HepG2 (cell line): ENCODE measurements around the gene ASAP2. TPM values are rescaled to one million over a fixed set of nuclear protein-coding genes. Genes with fewer than 3 reads are reported as not detected.

Source experiments
- ATAC-seq: fragments of 200-7000 bp; cut with Tn5 transposase; 3 replicates; pipeline ENCODE4 v1.9.1; 2020; ENCODE audit warnings: mild to moderate bottlenecking, moderate library complexity
- BruUV-seq: library from RNA; stranded (reverse); fragments of 400-500 nt; replicated peaks from 2 replicates; lab custom pipeline; 2021; lab: Mats Ljungman, UMichigan
- CTCF ChIA-PET: fragments of 300-600 bp; formaldehyde crosslinking; extraction: SDS; loops from one replicate; lab custom pipeline; 2021; ENCODE audit warnings: low total read pairs, inconsistent platforms, low intra/inter-chr PET ratio; lab: Yijun Ruan, JAX
- POLR2A ChIA-PET: fragments of 350-600 bp; sonication (Branson Sonifier 250); formaldehyde crosslinking; loops from one replicate; lab custom pipeline; 2020; ENCODE audit warnings: antibody characterized with exemption, inconsistent platforms; lab: Yijun Ruan, JAX
- DNase-seq: peaks from one replicate; pipeline ENCODE4 v3.0.0-alpha.2; 2015; ENCODE audit warnings: low spot score
- FAIRE-seq: peaks from 3 replicates; lab custom pipeline; 2011; peaks lifted over from hg19 to GRCh38; lab: Jason Lieb, UNC
- H2AFZ ChIP-seq: one replicate; pipeline ENCODE4 v1.6.1; 2011; ENCODE audit warnings: low read length, inconsistent platforms
- H3K27ac ChIP-seq: fragments of 300-600 bp; 3 replicates; pipeline ENCODE4 v1.8.0; 2011; ENCODE audit warnings: mixed run types, mild to moderate bottlenecking, mixed read lengths, low read length, inconsistent platforms; ENCODE audit not compliant: insufficient read depth; ENCODE audit errors: extremely low read length
- H3K27me3 ChIP-seq, 2 experiments: fragments of 200-600 bp in 1 of 2; 2 replicates in 1 of 2; 3 replicates in 1 of 2; pipeline versions ENCODE4 v1.6.0 to v1.8.0; 2011; ENCODE audit warnings: low read length in 2 of 2, mild to moderate bottlenecking in 2 of 2, moderate library complexity in 2 of 2, inconsistent platforms in 1 of 2; ENCODE audit not compliant: insufficient read depth in 2 of 2, control insufficient read depth in 1 of 2
- H3K36me3 ChIP-seq, 2 experiments: fragments of 200-600 bp in 1 of 2; replicated peaks in 1 of 2; 2 replicates in 1 of 2; 3 replicates in 1 of 2; pipeline versions ENCODE4 v1.5.1 to v1.8.0; 2011; ENCODE audit warnings: low read length in 2 of 2, inconsistent platforms in 1 of 2; ENCODE audit not compliant: insufficient read depth in 2 of 2, control insufficient read depth in 1 of 2
- H3K4me1 ChIP-seq: 2 replicates; pipeline ENCODE4 v1.5.1; 2012; ENCODE audit warnings: low read length, inconsistent platforms; ENCODE audit not compliant: insufficient read depth
- H3K4me2 ChIP-seq: 2 replicates; pipeline ENCODE4 v1.6.0; 2011; ENCODE audit warnings: low read depth, low read length, inconsistent platforms
- H3K4me3 ChIP-seq, 3 experiments: fragments of 200-600 bp in 1 of 3; sonication (generic), shearing (Covaris generic) in 1 of 3; replicated peaks in 1 of 3; 2 replicates each; pipeline ENCODE4 v1.5.1; 2011 to 2016; ENCODE audit warnings: low read length in 3 of 3, inconsistent platforms in 2 of 3, low read depth in 2 of 3, mild to moderate bottlenecking in 2 of 3, control low read depth in 1 of 3, mixed read lengths in 1 of 3; ENCODE audit not compliant: insufficient read depth in 1 of 3
- H3K79me2 ChIP-seq: one replicate; pipeline ENCODE4 v1.6.1; 2011; ENCODE audit warnings: low read length, inconsistent platforms; ENCODE audit not compliant: insufficient read depth
- H3K9ac ChIP-seq: 2 replicates; pipeline ENCODE4 v1.6.0; 2011; ENCODE audit warnings: mild to moderate bottlenecking, low read depth, low read length, inconsistent platforms; ENCODE audit not compliant: insufficient read depth
- H3K9me3 ChIP-seq: 2 replicates; pipeline ENCODE4 v1.5.1; 2012; ENCODE audit warnings: mild to moderate bottlenecking, low read length
- H4K20me1 ChIP-seq: 2 replicates; pipeline ENCODE4 v1.6.0; 2011; ENCODE audit warnings: inconsistent platforms, mild to moderate bottlenecking, low read length, moderate library complexity; ENCODE audit not compliant: insufficient read depth
- AGO1 ChIP-seq: fragments of 200-400 bp; formaldehyde crosslinking; IDR thresholded peaks from 2 replicates; pipeline ENCODE4 v1.6.1; 2017; ENCODE audit warnings: mild to moderate bottlenecking, low read depth, low read length, moderate library complexity; ENCODE audit not compliant: poor library complexity, severe bottlenecking
- CHCHD3 ChIP-seq: sonication (generic); formaldehyde crosslinking; IDR thresholded peaks from 2 replicates; pipeline ENCODE4 v1.8.0; 2022; ENCODE audit warnings: mild to moderate bottlenecking, missing genetic modification reagents, moderate library complexity
- KAT7 ChIP-seq: IDR thresholded peaks from 2 replicates; pipeline ENCODE4 v1.6.1; 2018; ENCODE audit warnings: borderline replicate concordance, missing compliant biosample characterization
- PAX8 ChIP-seq: sonication (generic); formaldehyde crosslinking; IDR thresholded peaks from 2 replicates; pipeline ENCODE4 v1.8.0; 2022; ENCODE audit warnings: mild to moderate bottlenecking, missing genetic modification reagents, borderline replicate concordance
- POLR2AphosphoS5 ChIP-seq: IDR thresholded peaks from 2 replicates; pipeline ENCODE4 v1.6.1; 2012; ENCODE audit warnings: low read depth, low read length
- RFXAP ChIP-seq: sonication (generic); formaldehyde crosslinking; IDR thresholded peaks from 2 replicates; pipeline ENCODE4 v1.4.0; 2020; ENCODE audit warnings: missing genetic modification reagents, borderline replicate concordance
- RNF2 ChIP-seq: fragments of 450-650 bp; conservative IDR thresholded peaks from 2 replicates; pipeline ENCODE4 v1.6.1; 2016; ENCODE audit warnings: low read depth
- SMAD9 ChIP-seq: sonication (generic); formaldehyde crosslinking; IDR thresholded peaks from 2 replicates; pipeline ENCODE4 v1.5.1; 2020; ENCODE audit warnings: mild to moderate bottlenecking, missing genetic modification reagents
- XBP1 ChIP-seq: sonication (generic); formaldehyde crosslinking; IDR thresholded peaks from 2 replicates; pipeline ENCODE4 v1.5.0; 2020; ENCODE audit warnings: missing genetic modification reagents
- ZNF619 ChIP-seq: sonication (generic); formaldehyde crosslinking; IDR thresholded peaks from 2 replicates; pipeline ENCODE4 v1.4.0; 2020; ENCODE audit warnings: mild to moderate bottlenecking, missing genetic modification reagents
- ZNF839 ChIP-seq: sonication (generic); formaldehyde crosslinking; IDR thresholded peaks from 2 replicates; pipeline ENCODE4 v1.4.0; 2020; ENCODE audit warnings: missing genetic modification reagents, mild to moderate bottlenecking, borderline replicate concordance
- WGBS: methylation state at CpG from one replicate; pipeline ENCODE4 v1.1.6; 2017; ENCODE audit warnings: low lambda C conversion rate; 5-methylcytosine and 5-hydroxymethylcytosine counted together
- in situ Hi-C: cut with HindIII; loops from 2 replicates; pipeline ENCODE4 v1.10.0; 2017; ENCODE audit warnings: low pct_unique_long_range_greater_than_20kb; ENCODE audit not compliant: extremely low pct_ligation_motif_present
- intact Hi-C: fragments of 100-400 bp; cut with micrococcal nuclease; formaldehyde crosslinking; loops from one replicate; pipeline ENCODE4 v1.10.0; 2022; ENCODE audit not compliant: unreplicated experiment
- polyA plus RNA-seq, 8 experiments: library from polyadenylated mRNA; depleted of rRNA in 3 of 8; stranded (reverse) in 7 of 8; unstranded in 1 of 8; fragments of >200 nt; fragmentation: Illumina TruSeq in 4 of 8; extraction: Trizol in 4 of 8; gene quantifications; 2 replicates each; pipeline versions ENCODE4 v1.2.1 to v1.2.3, GENCODE V29; 2011 to 2016; ENCODE audit warnings: low read depth in 4 of 8, missing spikeins in 1 of 8, mixed read lengths in 1 of 8; ENCODE audit not compliant: insufficient read depth in 1 of 8
- total RNA-seq, 5 experiments: library from RNA; depleted of rRNA; stranded (reverse); fragments of >200 nt; fragmentation: Illumina TruSeq; extraction: Trizol; gene quantifications; 2 replicates each; pipeline ENCODE4 v1.2.3, GENCODE V29; 2016; ENCODE audit warnings: low read depth in 1 of 5
- TF ChIP-seq, protein P1 (sequence below): sonication (generic); formaldehyde crosslinking; IDR thresholded peaks from 2 replicates; pipeline ENCODE4 v1.4.0; 2020; ENCODE audit warnings: missing genetic modification reagents, borderline replicate concordance

ASAP2 gene
- total and polyA plus RNA-seq, 2 of the 13 experiments (the other 11 are each of a cell fraction or from before 2014, with no cell fraction given): 7.3 to 22.3 TPM

DNA sequence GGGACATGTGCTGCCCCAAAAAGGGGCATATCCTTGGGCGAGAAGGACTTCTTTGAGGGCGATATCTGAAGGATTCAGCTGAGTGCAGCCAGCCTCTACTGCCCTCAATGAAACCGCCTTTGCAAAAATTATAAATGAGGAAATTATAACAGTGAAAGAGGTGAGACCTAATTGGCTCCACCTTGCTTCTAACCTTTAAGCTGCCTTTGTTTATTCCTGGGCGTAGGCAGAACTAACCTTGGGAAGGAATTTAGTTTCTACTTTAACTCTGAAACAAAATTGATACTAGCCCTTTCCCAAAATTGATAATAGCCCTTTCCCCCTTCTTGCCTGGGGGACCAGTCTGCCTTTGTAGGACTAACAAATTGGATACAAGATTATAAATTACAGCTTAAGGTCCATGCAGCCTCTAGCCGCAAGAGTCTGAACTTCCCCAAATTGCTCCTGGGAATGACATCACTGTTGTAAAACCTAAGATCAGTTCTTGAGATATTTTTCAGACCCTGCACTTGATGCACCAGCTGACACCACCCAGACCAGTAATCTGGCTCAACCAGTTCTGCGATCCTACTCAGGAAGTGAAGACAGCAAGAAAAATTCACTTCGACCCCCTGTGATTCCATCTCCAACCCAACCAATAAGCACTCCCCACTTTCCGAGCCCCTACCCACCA lies 36.0 kb upstream of the ASAP2 start:
- Histone ChIP-seq H3K4me1 (peaks cover 55% of the 10 kb centered on the region), H3K79me2 (no peaks in the 10 kb centered on the region), H3K27me3 (peaks cover 0 to 35% of the 10 kb centered on the region in 2 experiments; a peak in 4 of 5 replicates), H3K4me3 (no peak overlapping the region), H3K36me3 (no peaks in the 10 kb centered on the region), H3K9me3 (no peaks in the 10 kb centered on the region), H3K9ac (no peak overlapping the region), H3K27ac (no peak overlapping the region), H3K4me2 (no peak overlapping the region), H4K20me1 (no peaks in the 10 kb centered on the region), H2AFZ (no peak overlapping the region)
- ATAC-seq (no peak), FAIRE-seq (no peak), DNase-seq (no peak)
- CTCF ChIA-PET: no interaction called here
- WGBS: 47% methylated on average over 8 of the region's 8 CpGs
- TF ChIP-seq CHCHD3 (no peak), POLR2AphosphoS5 (no peak), ZNF619 (CRISPR knock-in tag) (no peak), RNF2 (no peak), PAX8 (CRISPR knock-in tag) (no peak), SMAD9 (no peak), ZNF839 (CRISPR knock-in tag) (no peak), AGO1 (no peak), RFXAP (CRISPR knock-in tag) (no peak), KAT7 (CRISPR knock-in tag) (no peak), XBP1 (no peak)
- TF ChIP-seq, protein P1, sequence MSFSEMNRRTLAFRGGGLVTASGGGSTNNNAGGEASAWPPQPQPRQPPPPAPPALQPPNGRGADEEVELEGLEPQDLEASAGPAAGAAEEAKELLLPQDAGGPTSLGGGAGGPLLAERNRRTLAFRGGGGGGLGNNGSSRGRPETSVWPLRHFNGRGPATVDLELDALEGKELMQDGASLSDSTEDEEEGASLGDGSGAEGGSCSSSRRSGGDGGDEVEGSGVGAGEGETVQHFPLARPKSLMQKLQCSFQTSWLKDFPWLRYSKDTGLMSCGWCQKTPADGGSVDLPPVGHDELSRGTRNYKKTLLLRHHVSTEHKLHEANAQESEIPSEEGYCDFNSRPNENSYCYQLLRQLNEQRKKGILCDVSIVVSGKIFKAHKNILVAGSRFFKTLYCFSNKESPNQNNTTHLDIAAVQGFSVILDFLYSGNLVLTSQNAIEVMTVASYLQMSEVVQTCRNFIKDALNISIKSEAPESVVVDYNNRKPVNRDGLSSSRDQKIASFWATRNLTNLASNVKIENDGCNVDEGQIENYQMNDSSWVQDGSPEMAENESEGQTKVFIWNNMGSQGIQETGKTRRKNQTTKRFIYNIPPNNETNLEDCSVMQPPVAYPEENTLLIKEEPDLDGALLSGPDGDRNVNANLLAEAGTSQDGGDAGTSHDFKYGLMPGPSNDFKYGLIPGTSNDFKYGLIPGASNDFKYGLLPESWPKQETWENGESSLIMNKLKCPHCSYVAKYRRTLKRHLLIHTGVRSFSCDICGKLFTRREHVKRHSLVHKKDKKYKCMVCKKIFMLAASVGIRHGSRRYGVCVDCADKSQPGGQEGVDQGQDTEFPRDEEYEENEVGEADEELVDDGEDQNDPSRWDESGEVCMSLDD: no peak
- in situ Hi-C loops: no loop called here
- intact Hi-C loops: no loop called here
- POLR2A ChIA-PET: no interaction called here
- no TSS peak for BruUV-seq
